Measurements from ENCODE around the gene ANP32A. TPM values are rescaled to one million over a fixed set of nuclear protein-coding genes. Genes with fewer than 3 reads are reported as not detected.

ANP32A gene
- total RNA-seq, 2 donors from 2014 or later, result 52.6 to 70.8 TPM

DNA sequence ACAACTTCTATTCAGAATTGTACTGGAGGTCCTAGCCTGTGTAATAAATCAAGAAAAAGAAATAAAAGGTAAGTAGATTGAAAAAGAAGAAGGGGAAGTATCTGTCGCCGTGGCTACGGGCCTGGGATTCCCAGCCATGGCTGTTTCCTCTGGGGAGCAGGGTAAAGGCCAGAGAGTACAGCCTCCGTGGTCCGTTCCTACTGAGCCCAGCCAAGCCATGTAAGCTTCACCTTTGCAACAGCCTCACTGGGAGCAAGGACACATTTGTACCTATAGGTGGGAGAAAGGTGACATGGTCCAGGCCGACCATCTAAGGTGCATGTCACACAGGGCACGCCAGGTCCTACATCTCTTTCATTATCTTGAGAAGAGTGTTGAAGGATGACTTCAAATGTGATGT, 71.3 kb downstream of the ANP32A start:
- WGBS, result 91% methylated on average over 7 of the region's 7 CpGs

DNA sequence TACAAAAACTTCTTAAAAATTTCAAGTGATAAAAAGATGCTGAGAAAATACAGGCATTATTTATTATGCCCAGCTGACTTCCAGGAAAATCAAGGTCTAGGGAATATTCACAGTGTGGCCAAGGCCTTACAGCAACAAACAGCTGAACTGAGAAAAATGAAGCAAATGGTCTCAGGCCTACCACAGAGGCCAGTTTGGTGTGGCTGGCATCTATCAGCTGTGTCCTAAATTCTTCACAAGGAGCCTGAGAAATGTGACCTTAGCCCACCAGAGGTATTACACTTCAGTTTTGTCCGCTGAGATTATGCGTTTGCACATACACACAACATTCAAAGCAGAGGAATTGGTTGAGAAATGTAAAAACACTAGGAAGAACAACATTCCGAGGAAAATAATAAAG, 77.4 kb downstream of the ANP32A start:
- intact Hi-C loops (cut with DNase I), result no loop called here
- no peaks in the 10 kb centered on the region for H3K9me3 ChIP-seq
- 96% methylated on average over 3 of the region's 3 CpGs for WGBS

More for the DNA sequence above, 71.3 kb downstream of the ANP32A start:
- H3K27ac ChIP-seq, result no peak overlapping the region
- no peaks in the 10 kb centered on the region for H3K27me3 ChIP-seq (replicated peaks; ENCODE audit: insufficient read depth)
- no peak for DNase-seq (ENCODE audit: low spot score)
- H3K4me1 ChIP-seq (replicated peaks), result no peaks in the 10 kb centered on the region
- H3K9me3 ChIP-seq, result no peaks in the 10 kb centered on the region
- no peak overlapping the region for H3K4me3 ChIP-seq
- H3K36me3 ChIP-seq, result no peaks in the 10 kb centered on the region
- TF ChIP-seq, protein P1, sequence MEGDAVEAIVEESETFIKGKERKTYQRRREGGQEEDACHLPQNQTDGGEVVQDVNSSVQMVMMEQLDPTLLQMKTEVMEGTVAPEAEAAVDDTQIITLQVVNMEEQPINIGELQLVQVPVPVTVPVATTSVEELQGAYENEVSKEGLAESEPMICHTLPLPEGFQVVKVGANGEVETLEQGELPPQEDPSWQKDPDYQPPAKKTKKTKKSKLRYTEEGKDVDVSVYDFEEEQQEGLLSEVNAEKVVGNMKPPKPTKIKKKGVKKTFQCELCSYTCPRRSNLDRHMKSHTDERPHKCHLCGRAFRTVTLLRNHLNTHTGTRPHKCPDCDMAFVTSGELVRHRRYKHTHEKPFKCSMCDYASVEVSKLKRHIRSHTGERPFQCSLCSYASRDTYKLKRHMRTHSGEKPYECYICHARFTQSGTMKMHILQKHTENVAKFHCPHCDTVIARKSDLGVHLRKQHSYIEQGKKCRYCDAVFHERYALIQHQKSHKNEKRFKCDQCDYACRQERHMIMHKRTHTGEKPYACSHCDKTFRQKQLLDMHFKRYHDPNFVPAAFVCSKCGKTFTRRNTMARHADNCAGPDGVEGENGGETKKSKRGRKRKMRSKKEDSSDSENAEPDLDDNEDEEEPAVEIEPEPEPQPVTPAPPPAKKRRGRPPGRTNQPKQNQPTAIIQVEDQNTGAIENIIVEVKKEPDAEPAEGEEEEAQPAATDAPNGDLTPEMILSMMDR (IDR thresholded peaks at IDR 0.05), result no peak
- TF ChIP-seq POLR2A (IDR thresholded peaks at IDR 0.05) (no peak), POLR2AphosphoS5 (IDR thresholded peaks at IDR 0.05) (no peak)
- intact Hi-C loops (cut with DNase I), result no loop called here

DNA sequence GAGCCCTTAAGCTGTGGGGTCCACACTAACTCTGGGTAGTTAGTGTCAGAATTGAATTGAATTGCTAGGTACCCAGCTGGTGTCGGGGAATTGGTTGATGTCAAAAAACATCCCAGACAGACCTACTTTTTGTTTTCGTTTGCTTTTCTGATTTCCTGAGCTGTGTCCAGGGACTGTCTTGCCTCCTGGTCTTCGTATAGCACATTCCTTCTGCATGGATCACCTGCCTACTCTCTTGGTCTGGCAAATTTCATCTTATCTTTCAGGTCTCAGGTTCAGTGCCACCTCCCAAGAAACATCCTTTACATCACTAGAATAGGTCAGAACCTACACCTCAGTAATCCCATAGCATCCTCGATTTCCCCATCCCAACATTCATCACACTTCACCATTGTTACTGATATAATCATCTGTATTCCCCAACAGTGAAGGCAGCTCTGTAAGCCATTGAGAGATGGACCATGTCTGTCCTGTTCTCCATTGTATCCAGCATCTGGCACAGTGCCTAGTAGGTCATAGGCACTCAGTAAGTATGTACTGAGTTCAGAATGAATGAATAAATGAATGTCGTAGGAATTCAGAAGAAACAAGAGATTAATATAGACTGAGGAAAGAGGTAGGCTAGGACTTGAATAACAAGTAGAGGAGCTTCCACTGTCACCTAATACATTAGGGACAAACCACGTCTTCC, 81.2 kb downstream of the ANP32A start:
- H3K4me1 ChIP-seq (replicated peaks), result no peaks in the 10 kb centered on the region
- intact Hi-C loops (cut with DNase I), result no loop called here
- H3K4me3 ChIP-seq, result no peak overlapping the region
- no peaks in the 10 kb centered on the region for H3K27me3 ChIP-seq (replicated peaks; ENCODE audit: insufficient read depth)
- H3K36me3 ChIP-seq, result no peaks in the 10 kb centered on the region
- H3K27ac ChIP-seq, result no peak overlapping the region
- DNase-seq (ENCODE audit: low spot score), result no peak
- WGBS, result 72% methylated on average over 6 of the region's 6 CpGs
- TF ChIP-seq, protein P1 (IDR thresholded peaks at IDR 0.05), result no peak
- TF ChIP-seq POLR2A (IDR thresholded peaks at IDR 0.05), result no peak
- TF ChIP-seq POLR2AphosphoS5 (IDR thresholded peaks at IDR 0.05), result no peak
- no peaks in the 10 kb centered on the region for H3K9me3 ChIP-seq

More for the DNA sequence above, 77.4 kb downstream of the ANP32A start:
- Histone ChIP-seq H3K4me3 (no peak overlapping the region), H3K36me3 (no peaks in the 10 kb centered on the region), H3K27me3 (replicated peaks; ENCODE audit: insufficient read depth) (no peaks in the 10 kb centered on the region), H3K4me1 (replicated peaks) (no peaks in the 10 kb centered on the region), H3K27ac (no peak overlapping the region)
- no peak for DNase-seq (ENCODE audit: low spot score)
- TF ChIP-seq, protein P1 (IDR thresholded peaks at IDR 0.05), result no peak
- TF ChIP-seq POLR2AphosphoS5 (IDR thresholded peaks at IDR 0.05), result no peak
- TF ChIP-seq POLR2A (IDR thresholded peaks at IDR 0.05), result no peak

DNA sequence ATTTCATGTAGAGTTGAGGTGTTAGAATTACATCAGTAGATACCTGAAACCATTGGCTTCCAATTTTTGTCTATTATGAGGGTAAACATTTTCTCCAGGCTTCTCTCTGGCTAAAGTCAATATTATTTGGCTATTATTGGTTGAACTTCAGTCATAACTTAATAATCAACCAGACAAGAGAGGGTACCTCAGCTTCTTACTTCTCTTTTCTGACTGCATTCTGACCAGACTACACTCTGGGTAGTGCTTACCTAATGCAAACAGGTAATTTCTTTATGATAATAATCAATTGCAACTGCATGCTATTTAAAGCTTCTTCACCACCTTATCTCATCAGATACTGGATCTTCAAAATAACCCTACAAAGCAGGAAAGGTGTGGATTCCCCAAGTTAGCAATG, 85.1 kb downstream of the ANP32A start:
- no peaks in the 10 kb centered on the region for H3K27me3 ChIP-seq (replicated peaks; ENCODE audit: insufficient read depth)
- TF ChIP-seq, protein P1 (IDR thresholded peaks at IDR 0.05), result no peak
- no peak for TF ChIP-seq POLR2A (IDR thresholded peaks at IDR 0.05)
- no peak for TF ChIP-seq POLR2AphosphoS5 (IDR thresholded peaks at IDR 0.05)
- H3K4me3 ChIP-seq, result no peak overlapping the region
- no peak for DNase-seq (ENCODE audit: low spot score)
- no peak overlapping the region for H3K27ac ChIP-seq
- intact Hi-C loops (cut with DNase I), result no loop called here
- no peaks in the 10 kb centered on the region for H3K36me3 ChIP-seq
- no peaks in the 10 kb centered on the region for H3K9me3 ChIP-seq
- H3K4me1 ChIP-seq (replicated peaks), result no peaks in the 10 kb centered on the region

DNA sequence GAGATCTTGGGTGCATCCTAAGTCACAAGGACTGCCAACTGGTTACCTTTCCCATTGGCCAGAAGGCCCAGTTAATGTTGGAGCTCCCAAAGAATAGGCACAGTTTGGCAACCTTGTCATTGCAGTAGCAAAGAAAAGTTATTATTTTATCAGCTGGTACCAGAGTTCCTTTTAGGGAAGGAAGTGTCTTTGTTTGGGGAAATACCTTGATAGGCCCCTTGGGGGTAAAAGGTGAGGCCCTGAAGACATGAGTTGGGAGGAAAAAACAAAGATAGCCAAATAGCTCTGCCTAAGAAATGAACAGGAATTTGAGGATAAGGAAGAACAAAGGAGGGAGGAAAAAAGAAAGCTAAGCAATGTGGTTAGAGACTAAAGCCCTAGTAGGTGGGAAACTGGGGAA, 85.8 kb downstream of the ANP32A start:
- no peaks in the 10 kb centered on the region for H3K36me3 ChIP-seq
- H3K4me1 ChIP-seq (replicated peaks), result no peaks in the 10 kb centered on the region
- no peak overlapping the region for H3K27ac ChIP-seq
- no peak overlapping the region for H3K4me3 ChIP-seq
- TF ChIP-seq, protein P1 (IDR thresholded peaks at IDR 0.05), result no peak
- TF ChIP-seq POLR2A (IDR thresholded peaks at IDR 0.05) (no peak), POLR2AphosphoS5 (IDR thresholded peaks at IDR 0.05) (no peak)
- no peaks in the 10 kb centered on the region for H3K9me3 ChIP-seq
- no peak for DNase-seq (ENCODE audit: low spot score)
- intact Hi-C loops (cut with DNase I), result loop anchor here (5.0 kb wide), 1 partner anchor 82 kb away; no protein-coding TSS in a partner anchor
- H3K27me3 ChIP-seq (replicated peaks; ENCODE audit: insufficient read depth), result no peaks in the 10 kb centered on the region
